ENCODE measurements around the gene WWP2.
A peak's percentile ranks its signal among the peaks of the same experiment; 100 is the strongest.

The WWP2 gene

GRCh38 chr16:69840975-69841374 is 78.8 kb downstream of the WWP2 start:
- H3K36me3 Mint-ChIP-seq (ENCODE audit: low read depth) = peaks cover 28% of the 10 kb centered on the region
- peaks cover 30% of the 10 kb centered on the region for H3K4me1 Mint-ChIP-seq

GRCh38 chr16:69844441-69844840 is 82.3 kb downstream of the WWP2 start:
- H3K36me3 Mint-ChIP-seq (ENCODE audit: low read depth) = peaks cover 31% of the 10 kb centered on the region
- H3K27me3 Mint-ChIP-seq (ENCODE audit: low read depth) = no peaks in the 10 kb centered on the region
- no peak overlapping the region for H3K27ac Mint-ChIP-seq
- no peaks in the 10 kb centered on the region for H3K9me3 Mint-ChIP-seq
- peaks cover 27% of the 10 kb centered on the region for H3K4me1 Mint-ChIP-seq
- H3K4me3 Mint-ChIP-seq = no peak overlapping the region
- no peak for TF ChIP-seq CTCF (IDR thresholded peaks at IDR 0.05; ENCODE audit: unreplicated experiment in 3 of 3)

More at GRCh38 chr16:69840975-69841374, 78.8 kb downstream of the WWP2 start:
- Mint-ChIP-seq H3K27ac (no peak overlapping the region), H3K9me3 (no peaks in the 10 kb centered on the region), H3K27me3 (ENCODE audit: low read depth) (no peaks in the 10 kb centered on the region), H3K4me3 (no peak overlapping the region)
- TF ChIP-seq CTCF (IDR thresholded peaks at IDR 0.05; ENCODE audit: unreplicated experiment in 3 of 3) = no peak

GRCh38 chr16:69845181-69845580 is 83.0 kb downstream of the WWP2 start:
- no peak for TF ChIP-seq CTCF (IDR thresholded peaks at IDR 0.05; ENCODE audit: unreplicated experiment in 3 of 3)
- no peak overlapping the region for H3K27ac Mint-ChIP-seq
- H3K4me3 Mint-ChIP-seq = no peak overlapping the region
- peaks cover 34% of the 10 kb centered on the region for H3K36me3 Mint-ChIP-seq (ENCODE audit: low read depth)
- peaks cover 21% of the 10 kb centered on the region for H3K4me1 Mint-ChIP-seq
- H3K9me3 Mint-ChIP-seq = no peaks in the 10 kb centered on the region
- H3K27me3 Mint-ChIP-seq (ENCODE audit: low read depth) = no peaks in the 10 kb centered on the region

- Mint-ChIP-seq H3K27me3 (ENCODE audit: low read depth) (no peaks in the 10 kb centered on the region), H3K9me3 (no peaks in the 10 kb centered on the region), H3K4me3 (no peak overlapping the region), H3K27ac (peak overlapping the region in 2 of 3 experiments; percentile 79 to 88), H3K4me1 (peaks cover 25% of the 10 kb centered on the region), H3K36me3 (ENCODE audit: low read depth) (peaks cover 13% of the 10 kb centered on the region)
- TF ChIP-seq CTCF (IDR thresholded peaks at IDR 0.05; ENCODE audit: unreplicated experiment in 3 of 3) = no peak
These were observed 85.5 kb downstream of the WWP2 start for GRCh38 chr16:69847643-69848042.

- H3K27ac Mint-ChIP-seq = peak overlapping the region; percentile 79 to 88 (median 80)
- peak in 1 of 3 experiments; percentile 16 for TF ChIP-seq CTCF (IDR thresholded peaks at IDR 0.05; ENCODE audit: unreplicated experiment in 3 of 3)
- H3K36me3 Mint-ChIP-seq (ENCODE audit: low read depth) = peaks cover 12% of the 10 kb centered on the region
- peak overlapping the region; percentile 7 to 40 (median 24) for H3K4me3 Mint-ChIP-seq
- H3K9me3 Mint-ChIP-seq = no peaks in the 10 kb centered on the region
- H3K4me1 Mint-ChIP-seq = peaks cover 28% of the 10 kb centered on the region
- no peaks in the 10 kb centered on the region for H3K27me3 Mint-ChIP-seq (ENCODE audit: low read depth)
These were observed 86.8 kb downstream of the WWP2 start for GRCh38 chr16:69848637-69849545.

Measured in nephron (organoid).